Measurements from ENCODE around the gene NDRG2. TPM values are rescaled to one million over a fixed set of nuclear protein-coding genes. Genes with fewer than 3 reads are reported as not detected.

The NDRG2 gene
- 10 to 100 TPM; 31.9 to 32.4 TPM for total RNA-seq
- polyA plus RNA-seq, result 10 to 100 TPM; 26.9 to 34.5 TPM

- H3K27me3 ChIP-seq (ENCODE audit: insufficient read depth, low read length), result no peaks in the 10 kb centered on the region
- peak within 1 kb of the TSS; percentile 77 to 93 (median 92) for H3K27ac Mint-ChIP-seq
- no peaks in the 10 kb centered on the region for H3K9me3 ChIP-seq (ENCODE audit: control insufficient read depth in 1 of 2, low read length in 2 of 2)
- peak within 1 kb of the TSS; percentile 83 to 95 (median 91) for H3K4me3 Mint-ChIP-seq
- H3K27ac ChIP-seq (ENCODE audit: low read depth, low read length), result peak within 1 kb of the TSS; percentile 51
- peak within 1 kb of the TSS; percentile 69 to 77 for H3K4me3 ChIP-seq (ENCODE audit: low read length in 2 of 2)
- H3K36me3 ChIP-seq (ENCODE audit: insufficient read depth, low read length), result no peaks in the 10 kb centered on the region
- peaks cover 20% of the 10 kb centered on the region for H3K4me1 ChIP-seq (ENCODE audit: insufficient read depth, low read length)
- peaks cover 16 to 18% of the 10 kb centered on the region in 2 donors for H3K36me3 Mint-ChIP-seq
- intact Hi-C loops (cut with micrococcal nuclease), result loop anchor here (2.0 kb wide), 1 partner anchor 68 kb away; no protein-coding TSS in a partner anchor
- peak; percentile 71 to 79 (median 72) for DNase-seq
- peaks cover 0 to 2% (median 0%) of the 10 kb centered on the region in 8 donors for H3K9me3 Mint-ChIP-seq
- ChIA-PET CTCF (ENCODE audit: partially characterized antibody) (interaction anchor here (0.5 to 2.6 kb wide), 4 partner anchors 10 to 361 kb away, joined by 3 to 34 read pairs (median 4); no protein-coding TSS in a partner anchor), POLR2A (ENCODE audit: partially characterized antibody) (interaction anchor here (0.7 to 2.5 kb wide), 6 partner anchors 10 to 79 kb away, joined by 3 to 18 read pairs (median 5); no protein-coding TSS in a partner anchor)
- no peaks in the 10 kb centered on the region for H3K27me3 Mint-ChIP-seq
- H3K4me1 Mint-ChIP-seq, result peaks cover 12 to 33% (median 22%) of the 10 kb centered on the region in 4 donors
Measured at GRCh38 chr14:21024585-21025370, at the start of gene NDRG2. Gene NDRG2 (minus strand): TSS chr14:21025061. CDS start chr14:21023315, 1,746 bp downstream.

DNA sequence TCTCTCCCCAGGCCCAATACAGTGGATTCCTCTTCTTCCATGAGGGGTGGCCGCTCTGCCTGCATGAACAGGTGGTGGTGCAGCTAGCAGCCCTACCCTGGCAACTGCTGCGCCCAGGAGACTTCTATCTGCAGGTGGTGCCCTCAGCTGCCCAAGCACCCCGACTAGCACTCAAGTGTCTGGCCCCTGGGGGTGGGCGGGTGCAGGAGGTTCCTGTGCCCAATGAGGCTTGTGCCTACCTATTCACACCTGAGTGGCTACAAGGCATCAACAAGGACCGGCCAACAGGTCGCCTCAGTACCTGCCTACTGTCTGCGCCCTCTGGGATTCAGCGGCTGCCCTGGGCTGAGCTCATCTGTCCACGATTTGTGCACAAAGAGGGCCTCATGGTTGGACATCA, 49.1 kb upstream of the NDRG2 start:
- intact Hi-C loops (cut with micrococcal nuclease), result no loop called here
- DNase-seq, result no peak
- Histone ChIP-seq H3K36me3 (ENCODE audit: insufficient read depth, low read length) (no peaks in the 10 kb centered on the region), H3K4me1 (ENCODE audit: insufficient read depth, low read length) (peaks cover 29% of the 10 kb centered on the region), H3K9me3 (ENCODE audit: control insufficient read depth in 1 of 2, low read length in 2 of 2) (no peaks in the 10 kb centered on the region), H3K27me3 (ENCODE audit: insufficient read depth, low read length) (peaks cover 38% of the 10 kb centered on the region), H3K4me3 (ENCODE audit: low read length in 2 of 2) (no peak overlapping the region), H3K27ac (ENCODE audit: low read depth, low read length) (no peak overlapping the region)
- Mint-ChIP-seq H3K36me3 (no peaks in the 10 kb centered on the region), H3K27me3 (peaks cover 14 to 33% of the 10 kb centered on the region in 2 donors), H3K4me3 (no peak overlapping the region), H3K4me1 (peaks cover 15 to 34% (median 24%) of the 10 kb centered on the region in 4 donors), H3K27ac (no peak overlapping the region), H3K9me3 (no peaks in the 10 kb centered on the region)
- CTCF ChIA-PET (ENCODE audit: partially characterized antibody), result interaction anchor here (4.3 kb wide), 1 partner anchor 31 kb away, joined by 60 read pairs; no protein-coding TSS in a partner anchor
- POLR2A ChIA-PET (ENCODE audit: partially characterized antibody), result no interaction called here

DNA sequence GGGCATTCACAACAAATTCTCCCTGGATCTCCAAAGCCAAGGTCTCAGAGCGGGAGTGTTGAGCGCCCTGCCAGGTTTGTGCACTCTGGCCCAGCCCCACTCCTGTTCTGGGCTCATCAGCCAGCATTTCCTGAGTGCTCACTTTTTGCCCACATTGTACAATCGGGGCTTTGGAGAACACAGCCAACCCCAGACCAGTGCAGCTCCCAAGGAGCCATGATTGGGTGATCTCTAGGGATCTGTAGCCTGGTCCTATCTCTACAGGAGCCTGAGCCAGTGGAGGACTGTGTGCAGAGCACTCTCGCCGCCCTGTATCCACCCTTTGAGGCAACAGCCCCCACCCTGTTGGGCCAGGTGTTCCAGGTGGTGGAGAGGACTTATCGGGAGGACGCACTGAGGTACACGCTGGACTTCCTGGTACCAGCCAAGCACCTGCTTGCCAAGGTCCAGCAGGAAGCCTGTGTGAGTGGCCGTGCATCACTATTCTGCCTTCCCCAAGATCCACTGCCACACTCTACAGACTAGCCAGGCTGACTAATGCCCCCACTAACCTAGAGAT, 48.0 kb upstream of the NDRG2 start:
- Histone ChIP-seq H3K27me3 (ENCODE audit: insufficient read depth, low read length) (peaks cover 46% of the 10 kb centered on the region), H3K4me1 (ENCODE audit: insufficient read depth, low read length) (peaks cover 35% of the 10 kb centered on the region), H3K36me3 (ENCODE audit: insufficient read depth, low read length) (no peaks in the 10 kb centered on the region), H3K27ac (ENCODE audit: low read depth, low read length) (no peak overlapping the region), H3K9me3 (ENCODE audit: control insufficient read depth in 1 of 2, low read length in 2 of 2) (no peaks in the 10 kb centered on the region), H3K4me3 (ENCODE audit: low read length in 2 of 2) (no peak overlapping the region)
- Mint-ChIP-seq H3K27ac (no peak overlapping the region), H3K27me3 (peaks cover 21 to 41% of the 10 kb centered on the region in 2 donors), H3K4me3 (peak overlapping the region in 2 of 8 donors; percentile 52 to 86), H3K36me3 (no peaks in the 10 kb centered on the region), H3K4me1 (peaks cover 22 to 41% (median 30%) of the 10 kb centered on the region in 4 donors), H3K9me3 (no peaks in the 10 kb centered on the region)
- no peak for DNase-seq
- ChIA-PET POLR2A (ENCODE audit: partially characterized antibody) (no interaction called here), CTCF (ENCODE audit: partially characterized antibody) (interaction anchor here (1.4 to 4.3 kb wide), 4 partner anchors 20 to 58 kb away, joined by 4 to 60 read pairs (median 32); no protein-coding TSS in a partner anchor)
- intact Hi-C loops (cut with micrococcal nuclease), result no loop called here

- Histone ChIP-seq H3K27ac (ENCODE audit: low read depth, low read length) (no peak overlapping the region), H3K27me3 (ENCODE audit: insufficient read depth, low read length) (peaks cover 52% of the 10 kb centered on the region), H3K4me3 (ENCODE audit: low read length in 2 of 2) (no peak overlapping the region), H3K4me1 (ENCODE audit: insufficient read depth, low read length) (peaks cover 35% of the 10 kb centered on the region), H3K9me3 (ENCODE audit: control insufficient read depth in 1 of 2, low read length in 2 of 2) (no peaks in the 10 kb centered on the region), H3K36me3 (ENCODE audit: insufficient read depth, low read length) (no peaks in the 10 kb centered on the region)
- CTCF ChIA-PET (ENCODE audit: partially characterized antibody), result interaction anchor here (0.8 to 4.3 kb wide), 11 partner anchors 16 to 101 kb away, joined by 3 to 60 read pairs (median 5); no protein-coding TSS in a partner anchor
- peak overlapping the region in 6 of 8 donors; percentile 83 to 90 (median 86) for H3K4me3 Mint-ChIP-seq
- peaks cover 22 to 41% (median 30%) of the 10 kb centered on the region in 4 donors for H3K4me1 Mint-ChIP-seq
- no peak for DNase-seq
- POLR2A ChIA-PET (ENCODE audit: partially characterized antibody), result interaction anchor here (2.1 to 2.4 kb wide), 3 partner anchors 15 to 32 kb away, joined by 7 to 22 read pairs (median 20); no protein-coding TSS in a partner anchor
- peak overlapping the region in 5 of 7 donors; percentile 31 to 81 (median 52) for H3K27ac Mint-ChIP-seq
- peaks cover 26 to 46% of the 10 kb centered on the region in 2 donors for H3K27me3 Mint-ChIP-seq
- no peaks in the 10 kb centered on the region for H3K9me3 Mint-ChIP-seq
- no peaks in the 10 kb centered on the region for H3K36me3 Mint-ChIP-seq
- intact Hi-C loops (cut with micrococcal nuclease), result no loop called here
Measured at GRCh38 chr14:21072031-21072473, 47.2 kb upstream of the NDRG2 start.

DNA sequence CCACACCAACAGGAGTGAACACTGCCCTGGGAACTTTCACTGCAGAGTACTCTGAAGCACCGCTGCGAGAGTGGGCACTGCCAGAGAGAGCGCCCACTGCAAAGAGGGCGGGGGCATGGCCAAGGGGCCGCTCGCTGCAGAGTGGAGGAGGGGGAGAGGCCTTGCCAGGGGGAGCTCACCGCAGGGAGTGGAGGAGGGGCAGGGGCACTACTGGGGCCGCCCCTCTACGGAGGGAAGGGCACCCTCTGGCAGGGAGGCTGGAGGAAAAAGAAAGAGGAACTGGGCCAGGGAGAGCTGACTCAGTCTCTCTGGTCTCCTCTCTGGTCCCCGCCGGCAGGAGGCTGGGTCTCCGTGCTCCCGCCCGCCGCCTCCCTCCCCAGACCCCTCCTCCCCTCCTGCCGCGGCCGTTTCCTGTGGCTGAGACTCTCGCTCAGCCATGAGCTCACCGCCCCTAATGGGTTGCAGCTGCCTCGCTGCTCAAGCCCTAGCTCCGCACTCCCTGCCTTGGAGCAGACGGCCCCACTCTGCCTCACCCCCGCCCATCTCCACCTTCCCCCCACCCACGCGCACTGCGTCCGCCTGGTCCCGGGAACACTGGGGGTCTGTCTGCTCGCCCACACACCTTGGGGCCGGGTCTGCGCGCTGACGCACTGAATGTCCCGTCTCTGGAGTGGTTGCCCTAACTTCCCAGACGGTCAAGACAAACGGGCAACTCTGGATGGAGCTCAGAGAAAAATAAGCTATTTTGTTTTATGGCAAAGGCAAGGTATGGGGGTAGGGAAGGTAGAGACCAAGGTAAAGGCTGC, 46.6 kb upstream of the NDRG2 start:
- Mint-ChIP-seq H3K4me1 (peaks cover 22 to 41% (median 30%) of the 10 kb centered on the region in 4 donors), H3K36me3 (no peaks in the 10 kb centered on the region), H3K4me3 (peak overlapping the region; percentile 80 to 90 (median 86)), H3K27me3 (peaks cover 29 to 50% of the 10 kb centered on the region in 2 donors), H3K9me3 (no peaks in the 10 kb centered on the region), H3K27ac (peak overlapping the region in 6 of 7 donors; percentile 77 to 88 (median 83))
- peak overlapping the region in 1 of 2 donors; percentile 42 for H3K4me3 ChIP-seq (ENCODE audit: low read length in 2 of 2)
- intact Hi-C loops (cut with micrococcal nuclease), result loop anchor here (1.0 kb wide), 1 partner anchor 16 kb away; no protein-coding TSS in a partner anchor
- no peaks in the 10 kb centered on the region for H3K9me3 ChIP-seq (ENCODE audit: control insufficient read depth in 1 of 2, low read length in 2 of 2)
- peaks cover 35% of the 10 kb centered on the region for H3K4me1 ChIP-seq (ENCODE audit: insufficient read depth, low read length)
- DNase-seq, result peak in 4 of 5 donors; percentile 23 to 75 (median 32)
- no peaks in the 10 kb centered on the region for H3K36me3 ChIP-seq (ENCODE audit: insufficient read depth, low read length)
- peak overlapping the region; percentile 25 for H3K27ac ChIP-seq (ENCODE audit: low read depth, low read length)
- peaks cover 52% of the 10 kb centered on the region for H3K27me3 ChIP-seq (ENCODE audit: insufficient read depth, low read length)
- POLR2A ChIA-PET (ENCODE audit: partially characterized antibody), result interaction anchor here (1.0 to 2.4 kb wide), 11 partner anchors 10 to 56 kb away, joined by 3 to 22 read pairs (median 6); partner anchors contain the start of gene NDRG2
- CTCF ChIA-PET (ENCODE audit: partially characterized antibody), result interaction anchor here (0.8 to 4.3 kb wide), 13 partner anchors 16 to 100 kb away, joined by 3 to 60 read pairs (median 4); no protein-coding TSS in a partner anchor

DNA sequence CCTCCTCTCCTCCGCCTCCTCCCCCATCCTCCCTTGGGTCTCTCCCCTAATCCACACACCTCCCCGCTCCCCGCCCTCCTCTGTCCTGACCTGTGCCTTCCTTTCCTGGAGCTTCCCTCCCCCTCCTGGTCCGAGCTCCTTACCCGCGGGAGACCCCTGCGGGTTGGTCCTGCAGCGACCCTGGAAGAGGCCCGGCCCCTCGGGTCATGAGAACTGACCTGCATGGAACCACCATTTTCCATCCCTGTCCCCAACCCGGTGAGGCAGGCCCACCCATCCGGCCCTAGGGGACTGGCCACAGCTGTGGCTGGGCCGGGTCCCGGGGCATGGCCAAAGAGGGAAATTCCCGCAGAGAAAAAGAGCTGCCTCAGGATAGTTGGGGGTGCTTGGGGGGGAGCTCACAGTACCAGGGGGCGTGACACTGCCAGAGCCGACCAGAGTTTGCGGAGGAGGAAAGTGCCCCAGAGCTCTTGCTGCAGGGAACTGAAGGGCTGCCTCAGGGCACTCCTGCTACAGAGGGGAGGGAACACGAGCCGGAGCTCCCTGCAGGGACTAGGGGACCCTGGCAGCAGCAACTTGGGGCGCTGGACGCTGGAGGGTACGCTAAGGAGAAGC, 45.9 kb upstream of the NDRG2 start:
- Mint-ChIP-seq H3K4me3 (peak overlapping the region; percentile 80 to 90 (median 86)), H3K9me3 (no peaks in the 10 kb centered on the region), H3K27ac (peak overlapping the region; percentile 54 to 88 (median 83)), H3K36me3 (no peaks in the 10 kb centered on the region), H3K27me3 (peaks cover 31 to 50% of the 10 kb centered on the region in 2 donors), H3K4me1 (peaks cover 22 to 41% (median 30%) of the 10 kb centered on the region in 4 donors)
- Histone ChIP-seq H3K27ac (ENCODE audit: low read depth, low read length) (peak overlapping the region; percentile 25), H3K27me3 (ENCODE audit: insufficient read depth, low read length) (peaks cover 52% of the 10 kb centered on the region), H3K9me3 (ENCODE audit: control insufficient read depth in 1 of 2, low read length in 2 of 2) (no peaks in the 10 kb centered on the region), H3K4me1 (ENCODE audit: insufficient read depth, low read length) (peaks cover 35% of the 10 kb centered on the region), H3K36me3 (ENCODE audit: insufficient read depth, low read length) (no peaks in the 10 kb centered on the region), H3K4me3 (ENCODE audit: low read length in 2 of 2) (peak overlapping the region; percentile 23 to 42)
- POLR2A ChIA-PET (ENCODE audit: partially characterized antibody), result interaction anchor here (0.7 to 2.4 kb wide), 13 partner anchors 9 to 674 kb away, joined by 3 to 22 read pairs (median 5); partner anchors contain the start of gene NDRG2
- intact Hi-C loops (cut with micrococcal nuclease), result loop anchor here (1.0 kb wide), 1 partner anchor 17 kb away; no protein-coding TSS in a partner anchor
- peak in 4 of 5 donors; percentile 24 to 33 (median 26) for DNase-seq
- CTCF ChIA-PET (ENCODE audit: partially characterized antibody), result interaction anchor here (0.8 to 4.3 kb wide), 11 partner anchors 17 to 100 kb away, joined by 3 to 60 read pairs (median 5); no protein-coding TSS in a partner anchor

All from CD4-positive, alpha-beta memory T cell (primary cell).